Jurkat, Clone E6-1 (cell line): ENCODE measurements around the gene DMRT2. TPM values are rescaled to one million over a fixed set of nuclear protein-coding genes. Genes with fewer than 3 reads are reported as not detected.

Experiments
- DNase-seq: peaks from one replicate; pipeline ENCODE4 v3.0.0-alpha.2; 2011; ENCODE audit warnings: low read depth, low spot score
- H3K4me3 ChIP-seq: 2 replicates; pipeline ENCODE4 v1.5.1; 2011; ENCODE audit warnings: mild to moderate bottlenecking, low read length, control low read depth, moderate library complexity
- polyA plus RNA-seq: library from polyadenylated mRNA; unstranded; fragments of >200 nt; gene quantifications from one replicate; pipeline ENCODE4 v1.2.1, GENCODE V29; 2012; ENCODE audit warnings: missing spikeins; ENCODE audit not compliant: insufficient read length, insufficient read depth

The DMRT2 gene
- not detected for polyA plus RNA-seq

GRCh38 chr9:1050125-1050895, at the start of gene DMRT2:
DMRT2 (plus strand) TSS chr9:1050357; CDS start chr9:1051614, 1,257 bp downstream.
- no peak within 1 kb of the TSS for H3K4me3 ChIP-seq
- DNase-seq, result no peak

DNA sequence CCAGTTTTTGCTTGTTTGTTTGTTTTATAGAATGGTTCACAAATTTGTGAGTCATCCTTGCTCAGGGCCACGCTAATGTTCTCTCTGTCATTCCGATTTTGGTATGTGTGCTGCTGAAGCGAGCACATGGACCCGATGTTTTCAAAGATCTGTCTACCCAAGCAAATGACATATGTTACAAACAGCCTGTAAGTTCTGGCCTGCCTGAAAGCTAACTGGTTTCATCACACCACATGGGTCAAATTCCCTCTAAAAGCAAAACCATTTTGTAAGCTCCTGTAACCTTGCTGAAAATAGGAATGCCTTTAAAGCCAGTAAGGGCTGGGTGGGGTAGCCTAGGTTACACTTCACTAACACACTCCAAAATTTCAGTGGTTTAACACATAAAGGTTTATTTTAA, 48.3 kb upstream of the DMRT2 start:
- no peak overlapping the region for H3K4me3 ChIP-seq
- no peak for DNase-seq

DNA sequence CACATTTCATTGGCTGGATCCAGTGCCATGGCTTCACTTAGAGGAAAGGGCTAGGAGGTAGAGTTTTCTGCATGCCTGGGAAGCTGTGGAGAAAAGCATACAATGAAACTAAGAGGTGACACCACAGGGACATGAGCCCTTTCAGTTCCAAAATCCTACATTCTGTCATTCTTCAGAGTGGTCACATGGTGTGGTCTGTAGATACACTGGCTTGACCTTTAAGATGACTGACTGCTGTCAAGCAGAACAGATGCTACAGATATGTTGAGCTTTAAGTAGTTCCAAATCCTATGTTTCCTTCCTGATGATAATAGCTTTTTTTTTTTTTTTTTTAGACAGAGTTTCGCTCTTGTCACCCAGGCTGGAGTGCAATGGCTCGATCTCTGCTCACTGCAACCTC, 47.5 kb upstream of the DMRT2 start:
- DNase-seq, result no peak
- H3K4me3 ChIP-seq, result no peak overlapping the region

GRCh38 chr9:1005043-1005667, 45.0 kb upstream of the DMRT2 start:
- no peak overlapping the region for H3K4me3 ChIP-seq
- DNase-seq, result peak; percentile 91

DNA sequence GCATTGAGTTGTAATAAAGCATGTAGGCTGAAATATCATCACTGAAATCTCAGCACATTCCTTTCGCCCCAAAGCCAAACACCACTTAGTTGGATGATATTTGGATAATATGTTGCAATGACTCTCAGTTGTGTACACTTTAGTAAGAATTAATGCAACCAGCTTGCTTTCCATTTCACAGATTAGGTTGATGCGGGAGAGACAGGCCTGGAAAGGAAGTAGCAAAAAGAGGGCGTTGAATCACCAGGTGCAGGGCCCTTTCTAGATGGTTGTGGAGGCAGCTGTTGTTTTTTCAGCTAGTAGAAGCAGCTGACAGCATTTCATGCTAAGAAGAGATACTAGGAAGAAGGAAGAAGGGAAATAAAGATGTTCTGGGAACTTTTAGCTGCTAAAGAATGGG, 42.8 kb upstream of the DMRT2 start:
- peak; percentile 32 for DNase-seq
- no peak overlapping the region for H3K4me3 ChIP-seq

- no peak overlapping the region for H3K4me3 ChIP-seq
- no peak for DNase-seq
Measured at GRCh38 chr9:1008216-1008615, 41.9 kb upstream of the DMRT2 start.

DNA sequence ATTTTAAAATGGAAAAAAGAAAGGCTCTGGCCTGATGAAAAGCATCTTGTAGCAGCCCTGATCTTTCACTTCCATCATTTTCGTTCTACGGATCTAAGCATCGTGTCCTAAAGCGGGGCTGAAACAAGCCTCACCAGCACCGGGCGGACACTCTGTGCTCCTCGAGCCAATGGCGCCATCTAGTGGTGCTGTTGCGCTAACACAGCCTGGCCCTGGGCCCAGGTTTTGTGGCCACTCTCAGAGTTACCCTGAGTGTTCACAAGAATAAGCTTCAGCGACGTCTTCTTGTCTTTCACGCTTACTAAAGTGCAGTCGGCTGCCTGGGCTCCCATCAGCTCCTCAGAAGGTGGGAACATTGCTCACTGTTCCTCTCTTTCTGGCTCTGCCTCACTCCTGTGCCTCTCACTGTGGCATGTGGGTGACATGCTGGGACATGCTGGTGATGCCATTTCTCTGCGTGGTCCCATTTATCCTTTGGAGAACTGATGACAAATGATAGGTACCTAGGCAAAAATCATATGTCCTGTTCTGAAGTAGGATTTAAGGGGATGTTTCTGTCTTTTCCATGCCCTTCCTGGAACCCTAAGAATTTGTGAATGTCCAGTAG, 41.0 kb upstream of the DMRT2 start:
- peak; percentile 64 for DNase-seq
- H3K4me3 ChIP-seq, result no peak overlapping the region

DNA sequence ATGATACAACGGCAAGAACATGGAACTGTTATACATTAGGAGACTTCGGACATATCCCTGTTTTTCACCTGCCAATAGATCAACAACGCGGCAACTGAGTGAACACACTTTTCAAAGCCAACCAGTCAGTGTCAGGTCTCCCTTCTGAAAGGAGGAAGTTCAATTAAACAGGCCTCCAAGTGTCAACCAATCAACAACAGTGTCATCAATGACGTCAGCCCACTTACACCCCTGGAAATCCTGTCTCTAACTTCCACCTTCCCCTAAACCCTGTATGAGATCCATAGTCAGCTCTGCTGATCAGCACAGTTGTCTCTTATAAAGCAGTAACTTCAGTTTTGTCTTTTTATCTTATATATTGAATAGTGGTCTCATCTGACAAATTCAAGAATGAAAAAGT, 37.1 kb upstream of the DMRT2 start:
- DNase-seq, result peak; percentile 15
- no peak overlapping the region for H3K4me3 ChIP-seq

DNA sequence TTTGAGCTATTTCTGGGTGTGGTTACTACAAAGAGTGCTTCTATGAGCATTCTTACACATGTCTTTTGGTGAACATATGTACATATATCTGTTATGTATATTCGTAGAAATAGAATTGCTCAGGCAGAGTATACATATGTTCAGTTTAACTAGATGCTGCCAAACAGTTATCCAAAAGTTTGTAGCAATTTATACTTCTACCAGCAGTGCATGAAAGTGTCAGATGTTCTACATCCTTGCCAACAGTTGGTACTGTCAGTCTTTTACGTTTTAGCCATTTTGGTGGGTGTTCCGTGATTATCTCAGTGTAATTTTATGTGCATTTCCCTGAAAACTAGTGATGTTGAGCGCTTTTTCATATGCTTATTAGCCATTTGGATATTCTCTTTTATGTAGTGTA, 35.9 kb upstream of the DMRT2 start:
- no peak overlapping the region for H3K4me3 ChIP-seq
- DNase-seq, result no peak

GRCh38 chr9:1014640-1015039, 35.5 kb upstream of the DMRT2 start:
- no peak for DNase-seq
- H3K4me3 ChIP-seq, result no peak overlapping the region

- H3K4me3 ChIP-seq, result no peak overlapping the region
- no peak for DNase-seq
Measured at GRCh38 chr9:1018121-1018520, 32.0 kb upstream of the DMRT2 start.

DNA sequence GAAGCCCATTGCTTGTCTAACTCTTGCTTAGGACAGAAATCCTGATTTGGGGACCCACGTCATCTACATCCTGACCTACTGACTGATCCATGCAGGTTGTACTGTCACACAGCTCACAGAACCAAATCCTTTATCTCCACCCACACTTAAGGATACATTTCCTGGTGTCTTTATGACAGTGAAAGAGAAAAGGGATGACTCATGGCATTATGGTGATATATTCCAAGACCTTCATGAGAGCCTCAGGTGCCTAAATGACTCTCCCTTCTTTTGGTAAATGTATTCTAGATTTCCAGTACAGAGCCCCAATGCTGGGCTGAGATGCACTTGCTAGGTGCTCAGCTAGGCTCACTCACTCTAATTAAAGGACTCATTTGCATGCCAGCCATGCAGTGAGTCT, 26.0 kb upstream of the DMRT2 start:
- no peak for DNase-seq
- no peak overlapping the region for H3K4me3 ChIP-seq

GRCh38 chr9:1025131-1025530, 25.0 kb upstream of the DMRT2 start:
- H3K4me3 ChIP-seq, result no peak overlapping the region
- no peak for DNase-seq

DNA sequence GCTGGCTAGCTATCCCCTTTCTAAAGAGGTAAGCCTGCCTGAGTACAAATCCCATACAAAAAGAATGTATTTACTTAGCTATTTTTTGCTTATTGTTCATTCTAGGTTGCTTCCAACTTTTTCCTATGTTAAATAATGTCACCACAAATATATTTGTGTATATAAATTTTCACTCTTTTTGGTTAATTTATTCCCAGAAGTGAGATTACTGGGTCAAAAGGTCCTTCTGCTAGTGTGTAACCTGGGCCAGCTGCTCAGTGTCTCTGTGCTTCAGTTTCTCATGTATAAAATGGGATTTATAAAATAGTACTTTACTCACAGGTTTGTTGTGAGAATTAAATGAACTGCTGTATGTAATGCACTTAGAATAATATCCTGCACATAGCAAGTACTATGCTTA, 23.9 kb upstream of the DMRT2 start:
- DNase-seq, result no peak
- H3K4me3 ChIP-seq, result no peak overlapping the region

GRCh38 chr9:1028501-1029190, 21.5 kb upstream of the DMRT2 start:
- H3K4me3 ChIP-seq, result no peak overlapping the region

DNA sequence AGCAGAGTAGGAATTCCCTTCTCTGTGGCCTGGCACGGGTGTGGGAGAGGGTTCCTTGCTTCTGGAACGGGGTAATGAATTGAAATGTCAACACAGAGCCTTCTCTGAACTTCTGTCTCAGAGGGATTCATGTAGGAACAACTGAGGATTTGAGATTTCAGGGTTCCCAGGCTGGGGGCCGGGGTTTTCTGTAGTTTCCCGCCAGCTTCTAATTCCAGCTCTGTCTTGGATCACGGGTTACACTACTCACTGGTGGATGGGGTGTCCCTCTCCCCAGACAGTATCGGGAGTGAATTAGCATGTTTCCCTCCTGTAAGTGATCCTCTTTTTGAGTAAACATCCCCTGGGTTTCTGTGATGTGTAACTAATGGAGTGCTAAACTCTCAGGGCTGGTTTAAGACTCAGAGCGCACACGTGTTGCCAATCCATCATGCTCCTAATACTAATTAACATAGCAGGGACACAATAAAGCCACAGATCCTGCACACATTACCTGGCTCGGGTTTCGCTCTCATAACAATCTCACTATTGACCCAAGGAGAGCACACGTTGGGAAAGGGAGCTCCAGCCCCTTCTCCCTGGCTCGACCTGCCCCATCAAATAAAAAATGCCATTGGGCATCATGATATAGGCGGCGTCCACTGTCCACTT, 18.1 kb upstream of the DMRT2 start:
- no peak overlapping the region for H3K4me3 ChIP-seq
- DNase-seq, result no peak

More at GRCh38 chr9:1028501-1029190, 21.5 kb upstream of the DMRT2 start:
- no peak for DNase-seq

GRCh38 chr9:1034271-1034670, 15.9 kb upstream of the DMRT2 start:
- DNase-seq, result no peak
- no peak overlapping the region for H3K4me3 ChIP-seq

GRCh38 chr9:1039589-1039988, 10.6 kb upstream of the DMRT2 start:
- no peak for DNase-seq

GRCh38 chr9:1042466-1042865, 7.7 kb upstream of the DMRT2 start:
- no peak overlapping the region for H3K4me3 ChIP-seq

More at GRCh38 chr9:1039589-1039988, 10.6 kb upstream of the DMRT2 start:
- no peak overlapping the region for H3K4me3 ChIP-seq

More at GRCh38 chr9:1042466-1042865, 7.7 kb upstream of the DMRT2 start:
- no peak for DNase-seq
